NCI-H446 (cell line): ENCODE results near the gene FAM20C.

Experiments
- DNase-seq, 2 experiments: peaks; one replicate each; lab custom pipeline; 2025; lab: John Stamatoyannopoulos, UW

The FAM20C gene

GRCh38 chr7:159370-160270 lies 32.8 kb upstream of the FAM20C start:
- peak in 1 of 2 experiments; percentile 9 for DNase-seq

GRCh38 chr7:160958-161725 lies 31.2 kb upstream of the FAM20C start:
- DNase-seq = no peak

GRCh38 chr7:162632-163297 lies 29.6 kb upstream of the FAM20C start:
- DNase-seq = no peak

GRCh38 chr7:163298-163695 lies 29.1 kb upstream of the FAM20C start:
- DNase-seq = no peak

- no peak for DNase-seq
Observed at GRCh38 chr7:163971-164881, 28.1 kb upstream of the FAM20C start.

- no peak for DNase-seq
Observed at GRCh38 chr7:164882-165660, 27.3 kb upstream of the FAM20C start.

- DNase-seq = no peak
Observed at GRCh38 chr7:165661-166337, 26.6 kb upstream of the FAM20C start.

GRCh38 chr7:166338-167060 lies 25.9 kb upstream of the FAM20C start:
- DNase-seq = no peak

- no peak for DNase-seq
Observed at GRCh38 chr7:167090-167855, 25.1 kb upstream of the FAM20C start.

GRCh38 chr7:167976-168791 lies 24.2 kb upstream of the FAM20C start:
- DNase-seq = no peak

- no peak for DNase-seq
Observed at GRCh38 chr7:169276-170172, 22.8 kb upstream of the FAM20C start.

GRCh38 chr7:170551-171363 lies 21.6 kb upstream of the FAM20C start:
- no peak for DNase-seq

- DNase-seq = no peak
Observed at GRCh38 chr7:171364-171904, 20.9 kb upstream of the FAM20C start.

- no peak for DNase-seq
Observed at GRCh38 chr7:171912-172515, 20.4 kb upstream of the FAM20C start.
